ENCODE data around the gene INPP5D.

INPP5D gene

DNA sequence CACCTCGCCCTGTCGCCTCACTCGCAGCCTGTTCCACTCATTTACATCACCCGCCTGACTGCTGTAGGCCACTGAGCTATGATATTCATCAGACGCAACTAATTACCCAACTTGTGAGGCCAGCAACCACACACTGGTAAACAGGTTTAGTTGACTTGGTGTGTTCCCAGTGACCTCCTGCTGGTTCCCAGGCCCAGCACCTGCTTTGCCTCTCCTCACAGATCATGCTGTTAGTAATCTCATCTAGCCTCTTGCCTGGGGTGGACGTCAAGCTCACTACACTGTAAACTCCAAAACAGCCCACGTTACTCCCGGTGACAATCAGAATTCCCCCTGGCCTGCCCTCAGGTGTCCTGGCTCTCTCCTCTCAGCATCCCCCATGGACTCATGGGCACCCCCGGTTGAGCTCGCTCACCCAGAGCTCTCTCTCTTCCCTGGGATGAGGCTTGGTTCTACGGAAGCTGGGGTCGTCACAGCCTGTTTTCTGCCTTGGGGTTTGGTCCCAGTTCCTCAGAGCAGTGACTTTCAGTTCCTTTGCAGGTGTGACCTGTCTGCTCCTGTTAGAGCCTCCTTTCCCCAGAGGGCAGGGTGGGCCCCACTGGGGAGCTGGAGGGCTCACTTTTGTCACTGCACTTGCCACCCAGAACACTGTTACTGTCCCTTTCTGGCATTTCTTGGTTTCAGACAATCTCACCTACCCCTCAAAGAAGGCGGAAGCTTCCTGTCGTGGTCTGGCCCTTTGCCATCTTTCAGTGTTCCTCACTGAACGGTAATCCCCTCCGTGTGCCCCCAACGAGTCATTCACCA lies 40.3 kb downstream of the INPP5D start:
- H3K4me3 ChIP-seq (ENCODE audit: low read depth, low read length): peak overlapping the region; percentile 11
- DNase-seq (ENCODE audit: low read depth): peak; percentile 92
- TF ChIP-seq, protein P1, sequence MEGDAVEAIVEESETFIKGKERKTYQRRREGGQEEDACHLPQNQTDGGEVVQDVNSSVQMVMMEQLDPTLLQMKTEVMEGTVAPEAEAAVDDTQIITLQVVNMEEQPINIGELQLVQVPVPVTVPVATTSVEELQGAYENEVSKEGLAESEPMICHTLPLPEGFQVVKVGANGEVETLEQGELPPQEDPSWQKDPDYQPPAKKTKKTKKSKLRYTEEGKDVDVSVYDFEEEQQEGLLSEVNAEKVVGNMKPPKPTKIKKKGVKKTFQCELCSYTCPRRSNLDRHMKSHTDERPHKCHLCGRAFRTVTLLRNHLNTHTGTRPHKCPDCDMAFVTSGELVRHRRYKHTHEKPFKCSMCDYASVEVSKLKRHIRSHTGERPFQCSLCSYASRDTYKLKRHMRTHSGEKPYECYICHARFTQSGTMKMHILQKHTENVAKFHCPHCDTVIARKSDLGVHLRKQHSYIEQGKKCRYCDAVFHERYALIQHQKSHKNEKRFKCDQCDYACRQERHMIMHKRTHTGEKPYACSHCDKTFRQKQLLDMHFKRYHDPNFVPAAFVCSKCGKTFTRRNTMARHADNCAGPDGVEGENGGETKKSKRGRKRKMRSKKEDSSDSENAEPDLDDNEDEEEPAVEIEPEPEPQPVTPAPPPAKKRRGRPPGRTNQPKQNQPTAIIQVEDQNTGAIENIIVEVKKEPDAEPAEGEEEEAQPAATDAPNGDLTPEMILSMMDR (IDR thresholded peaks at IDR 0.05; ENCODE audit: insufficient read depth, low read depth, low read length, missing control alignments): no peak

DNA sequence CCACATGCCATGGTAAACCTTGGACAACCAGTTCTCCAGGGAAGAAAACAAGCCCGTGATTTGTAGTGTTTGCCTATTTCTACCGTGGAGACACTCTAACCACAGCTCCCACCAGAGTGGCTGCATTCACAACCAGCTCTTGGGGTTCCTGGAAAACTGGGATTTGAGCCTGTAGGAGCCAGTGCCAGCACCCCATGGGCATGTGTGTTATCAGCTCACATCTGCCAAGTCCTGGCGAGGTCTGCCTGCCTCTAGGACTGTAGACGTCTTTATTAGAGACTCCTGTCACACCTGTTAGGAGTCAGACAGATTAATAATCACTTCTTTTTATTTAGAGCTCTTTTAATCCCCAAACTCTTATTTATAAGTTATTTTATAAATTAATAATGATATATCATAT lies 41.0 kb downstream of the INPP5D start:
- H3K4me3 ChIP-seq (ENCODE audit: low read depth, low read length): no peak overlapping the region
- no peak for DNase-seq (ENCODE audit: low read depth)
- TF ChIP-seq, protein P1 (IDR thresholded peaks at IDR 0.05; ENCODE audit: insufficient read depth, low read depth, low read length, missing control alignments): no peak

DNA sequence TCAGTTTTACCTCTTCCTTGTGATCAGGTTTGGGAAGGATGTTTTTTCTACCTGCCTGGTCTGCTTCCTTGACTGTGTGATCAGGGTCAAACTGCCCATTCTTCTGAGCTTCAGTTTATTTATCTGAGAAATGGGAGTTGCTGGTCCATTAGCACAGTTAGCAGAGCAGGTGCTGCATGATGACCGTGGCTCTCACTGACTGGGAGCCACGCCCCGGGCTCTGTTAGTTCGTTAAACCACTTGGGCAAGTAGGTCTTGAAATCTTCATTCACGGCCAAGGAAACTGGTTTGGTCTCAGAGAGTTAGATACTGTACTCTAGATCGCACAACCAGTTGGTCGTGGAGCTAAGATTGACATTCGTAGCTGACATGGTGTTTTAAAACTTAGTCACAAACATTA lies 41.7 kb downstream of the INPP5D start:
- TF ChIP-seq, protein P1 (IDR thresholded peaks at IDR 0.05; ENCODE audit: insufficient read depth, low read depth, low read length, missing control alignments): no peak
- no peak overlapping the region for H3K4me3 ChIP-seq (ENCODE audit: low read depth, low read length)
- DNase-seq (ENCODE audit: low read depth): no peak

DNA sequence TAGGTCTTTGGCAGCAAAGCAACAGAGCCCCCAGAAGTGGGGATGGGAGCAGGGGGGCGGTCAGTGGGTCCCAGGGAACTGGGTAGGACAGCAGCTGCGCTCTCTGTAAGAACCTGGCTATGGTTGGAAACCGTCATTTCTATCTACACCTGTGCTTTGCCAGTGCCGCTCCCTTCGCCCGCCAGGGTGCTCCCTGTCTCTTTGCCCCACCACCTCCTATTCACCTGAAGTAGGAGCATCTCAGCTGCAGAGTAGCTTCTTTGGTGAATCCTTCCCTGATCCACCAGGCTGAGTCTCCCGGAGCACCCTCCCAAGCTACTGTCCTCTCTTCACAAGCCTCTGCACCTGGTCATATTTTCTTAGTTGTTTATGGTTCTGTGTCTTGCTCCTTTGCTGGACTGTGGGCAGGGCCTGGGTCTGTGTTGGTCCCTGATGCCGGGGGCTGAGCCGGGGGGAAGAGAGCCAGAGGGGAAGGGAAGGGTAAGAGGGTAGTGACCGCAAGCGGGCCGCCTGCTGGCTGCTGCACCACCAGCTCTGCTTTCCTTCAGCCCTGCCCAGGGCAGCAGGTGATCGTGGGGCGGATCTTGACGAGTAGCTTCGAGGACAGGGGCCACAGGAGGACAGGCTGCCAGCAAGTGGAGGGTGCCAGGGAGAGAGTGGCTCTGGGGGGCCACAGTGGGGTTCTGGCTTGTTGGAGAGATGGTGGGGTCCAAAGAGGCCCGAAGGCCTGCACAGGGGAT lies 45.2 kb downstream of the INPP5D start:
- TF ChIP-seq, protein P1 (IDR thresholded peaks at IDR 0.05; ENCODE audit: insufficient read depth, low read depth, low read length, missing control alignments): no peak
- DNase-seq (ENCODE audit: low read depth): no peak
- no peak overlapping the region for H3K4me3 ChIP-seq (ENCODE audit: low read depth, low read length)

DNA sequence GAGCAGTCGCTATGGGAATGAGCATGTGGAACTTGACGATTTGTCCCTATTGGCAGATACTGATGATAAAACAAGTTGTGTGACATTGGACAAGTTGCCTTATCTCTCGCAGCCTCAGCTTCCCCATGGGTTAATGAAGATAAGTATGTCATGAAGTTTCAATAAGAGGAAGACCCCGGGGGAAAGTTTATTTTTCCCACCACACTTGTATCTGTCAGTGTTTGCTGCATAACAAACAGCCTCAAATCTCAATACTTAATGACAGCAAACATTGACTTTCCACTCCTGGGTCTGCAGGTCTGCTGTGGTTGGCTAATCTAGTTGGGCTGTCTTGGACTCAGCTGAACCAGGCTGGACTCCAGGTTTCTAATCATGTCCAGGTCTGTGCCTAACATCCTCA lies 45.8 kb downstream of the INPP5D start:
- DNase-seq (ENCODE audit: low read depth): no peak
- TF ChIP-seq, protein P1 (IDR thresholded peaks at IDR 0.05; ENCODE audit: insufficient read depth, low read depth, low read length, missing control alignments): no peak
- no peak overlapping the region for H3K4me3 ChIP-seq (ENCODE audit: low read depth, low read length)

DNA sequence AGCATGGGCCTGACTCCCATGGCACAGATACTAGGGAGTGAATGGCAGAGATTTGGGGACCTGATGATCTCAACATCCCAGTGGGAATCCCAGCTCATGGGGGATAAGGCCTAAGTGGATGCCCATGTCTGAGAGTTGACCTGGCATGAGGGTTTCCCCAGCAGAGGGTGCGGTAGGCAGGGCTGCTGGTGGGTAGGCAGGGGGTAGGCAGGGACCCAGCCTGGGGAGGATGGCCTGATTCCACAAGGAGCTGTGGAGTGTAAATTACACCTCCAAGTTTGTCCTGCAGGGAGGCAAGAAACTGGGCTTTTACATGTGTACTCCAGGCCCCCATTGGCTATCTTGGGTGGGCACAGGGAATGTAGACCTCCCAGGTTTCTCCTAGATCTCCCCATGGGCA lies 46.9 kb downstream of the INPP5D start:
- no peak overlapping the region for H3K4me3 ChIP-seq (ENCODE audit: low read depth, low read length)
- TF ChIP-seq, protein P1 (IDR thresholded peaks at IDR 0.05; ENCODE audit: insufficient read depth, low read depth, low read length, missing control alignments): no peak
- DNase-seq (ENCODE audit: low read depth): no peak

Measured in GM12865 (cell line).